NK-92 (cell line): ENCODE data around the gene NPAS3.

Experiments
- DNase-seq: peaks from one replicate; lab custom pipeline; 2025; ENCODE audit not compliant: unreplicated experiment; lab: John Stamatoyannopoulos, UW

Gene NPAS3

DNA sequence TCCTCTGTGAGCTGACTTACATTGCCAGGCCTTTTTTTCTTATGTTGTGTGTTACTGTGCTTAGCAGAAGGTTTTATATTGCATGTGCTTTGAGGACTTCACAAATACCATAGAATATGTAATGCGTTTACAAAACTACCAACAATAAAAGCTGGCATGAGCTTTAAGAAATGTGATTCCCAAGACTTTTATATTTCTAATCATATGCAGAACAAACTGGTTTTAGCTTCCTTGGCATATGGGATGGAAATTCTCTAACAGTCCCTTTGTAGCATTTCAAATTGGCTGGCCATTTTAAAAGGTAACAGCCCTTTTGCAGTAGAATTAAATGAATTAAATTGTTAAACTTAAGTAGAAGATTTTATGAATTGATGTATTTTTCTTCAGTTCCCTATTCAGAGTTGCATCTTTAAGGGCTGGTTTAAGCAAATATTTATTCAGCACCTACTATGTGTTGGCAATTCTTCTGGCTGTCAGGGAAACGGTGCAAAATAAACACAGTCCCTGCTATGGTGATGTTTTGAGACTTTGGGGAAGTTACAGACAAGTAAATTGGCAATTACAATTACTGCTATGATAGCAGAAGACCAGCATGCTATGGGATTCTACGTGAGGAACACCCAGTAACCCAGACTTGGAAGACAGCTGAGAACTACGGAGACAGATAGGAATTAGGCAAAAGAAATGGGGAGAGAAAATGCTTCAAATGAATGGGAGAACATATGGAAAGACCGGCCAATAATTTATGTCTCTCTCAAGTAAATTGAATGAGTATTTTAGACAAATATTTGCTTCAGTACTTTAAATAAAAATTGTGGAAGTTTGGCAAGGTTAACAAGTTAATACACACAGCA, 565.8 kb downstream of the NPAS3 start:
- DNase-seq, result no peak

DNA sequence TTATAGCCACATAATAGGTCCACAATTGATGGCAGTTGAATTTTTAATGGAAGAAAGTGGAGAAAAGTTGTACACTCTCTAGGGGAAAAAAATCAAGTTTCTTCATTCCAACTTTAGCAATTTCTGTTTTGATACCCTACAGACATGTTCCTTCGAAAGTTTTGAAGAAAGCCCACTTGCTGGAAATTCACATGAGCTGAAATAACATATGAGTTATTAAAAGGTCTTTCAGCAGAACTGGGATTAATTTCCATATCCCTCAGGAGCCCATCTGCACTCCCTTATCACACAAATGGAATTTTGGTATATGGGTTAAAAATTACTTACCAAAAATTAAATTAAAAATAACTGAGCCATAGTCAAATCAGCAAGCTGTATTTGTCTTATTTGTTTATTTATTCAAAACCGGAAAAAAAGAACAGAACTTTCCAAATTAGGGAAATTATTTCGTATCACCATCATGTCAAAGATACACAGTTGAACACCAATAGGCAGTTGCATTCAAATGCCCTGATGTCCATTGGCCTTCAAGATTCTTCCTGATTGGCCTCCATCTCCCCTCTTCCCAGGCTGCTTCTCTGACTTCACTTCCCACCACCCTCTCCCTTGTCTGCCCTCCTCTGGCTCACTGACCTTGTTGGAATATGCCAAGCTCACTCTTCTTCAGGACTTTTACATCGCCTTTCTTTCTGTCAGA, 566.7 kb downstream of the NPAS3 start:
- no peak for DNase-seq

DNA sequence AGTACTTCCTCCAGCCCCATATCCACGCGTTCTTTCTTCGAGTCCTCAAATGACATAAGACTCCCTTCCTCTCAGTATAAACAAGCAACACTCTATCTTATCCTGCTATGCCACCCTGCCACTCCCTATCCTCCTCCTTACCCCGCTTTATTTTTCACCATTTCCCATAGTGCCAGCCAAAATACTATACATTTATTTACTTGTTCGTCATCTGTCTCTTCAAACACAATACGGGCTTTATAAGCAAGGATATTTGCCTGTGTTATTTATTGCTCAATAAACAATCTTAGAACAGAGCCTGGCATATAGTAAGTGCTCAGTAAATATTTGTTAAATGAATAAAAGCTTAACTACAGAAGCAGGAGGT, 567.3 kb downstream of the NPAS3 start:
- no peak for DNase-seq

DNA sequence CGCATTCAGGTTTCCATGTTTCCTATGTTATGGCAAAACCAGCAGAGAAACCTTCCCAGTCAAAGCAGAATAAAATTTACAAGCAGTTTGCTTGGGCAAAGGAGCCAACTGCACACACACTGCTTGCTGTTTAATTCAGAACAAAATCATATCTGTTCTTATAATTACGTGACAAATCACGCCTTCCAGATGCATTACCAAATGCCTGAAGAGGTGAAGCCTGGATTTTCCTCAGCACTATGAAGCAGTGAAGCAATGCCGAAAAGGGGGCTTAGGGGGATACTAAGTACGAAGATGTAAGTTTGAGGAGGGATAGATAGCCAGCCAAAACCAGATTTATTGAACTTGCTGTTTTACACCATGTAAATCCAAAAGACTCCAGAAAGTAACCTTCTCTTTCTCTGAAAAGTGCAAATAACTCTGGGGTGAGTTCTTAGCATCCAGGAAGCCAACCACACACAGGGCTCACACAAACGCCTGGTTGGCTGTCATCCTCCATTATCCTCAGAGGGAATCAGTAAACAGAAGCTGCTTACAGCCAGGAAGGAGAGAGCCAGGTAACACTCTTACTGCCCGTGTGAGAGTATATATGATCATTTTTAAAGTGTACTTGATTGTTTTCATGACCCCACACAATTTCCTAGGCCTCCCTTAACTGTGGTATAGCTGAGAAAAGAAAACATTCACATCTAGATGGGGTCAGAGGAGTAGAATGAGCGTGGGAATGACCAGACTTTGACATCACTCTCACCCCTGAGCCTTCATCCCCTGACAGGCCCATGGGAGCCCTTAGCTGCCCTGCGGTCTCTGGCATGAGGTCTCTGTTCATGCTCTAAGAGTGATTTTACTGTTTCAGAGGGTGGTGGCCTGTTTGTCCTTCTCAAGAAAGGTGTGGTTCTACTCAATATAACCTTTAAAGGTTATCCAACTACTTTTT, 569.7 kb downstream of the NPAS3 start:
- DNase-seq, result no peak

DNA sequence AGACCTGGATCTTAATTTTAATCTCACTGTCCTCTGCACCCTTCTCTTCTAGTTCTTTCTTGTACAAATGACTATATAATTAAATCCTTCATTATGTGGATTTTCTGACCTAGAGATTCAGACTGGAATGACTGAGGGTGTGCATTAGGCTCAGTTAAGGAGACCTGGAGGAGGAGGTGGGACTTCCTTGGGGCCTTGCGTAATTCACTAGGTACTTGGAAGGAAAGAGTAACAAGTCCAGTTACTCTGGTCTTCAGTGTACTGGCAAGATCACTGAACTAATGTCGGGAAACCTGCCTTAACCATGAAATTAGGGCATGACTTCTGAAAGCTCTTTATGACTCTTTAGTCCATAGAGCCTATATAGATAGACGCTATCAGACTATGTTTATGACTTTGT, 570.8 kb downstream of the NPAS3 start:
- no peak for DNase-seq

DNA sequence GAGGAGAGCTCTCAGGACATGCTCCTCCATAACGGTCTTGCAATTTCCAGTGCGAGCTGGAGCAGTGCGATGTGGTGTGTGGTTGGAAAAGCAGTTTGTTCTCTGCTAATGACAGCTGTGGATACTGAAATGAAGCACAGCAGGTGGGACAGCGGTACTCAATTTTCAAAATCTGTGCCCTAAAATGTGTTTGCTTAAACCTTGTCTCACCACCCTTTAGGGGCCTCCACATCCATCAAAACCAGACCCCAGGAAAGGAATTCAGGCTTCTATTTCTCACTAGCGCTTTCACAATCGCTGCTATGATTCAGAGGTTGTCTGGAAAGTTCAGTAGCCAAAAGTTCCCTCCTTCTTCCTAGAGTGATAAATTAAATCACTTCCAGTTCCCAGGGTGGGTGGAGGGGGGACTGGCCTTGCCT, 571.4 kb downstream of the NPAS3 start:
- no peak for DNase-seq

DNA sequence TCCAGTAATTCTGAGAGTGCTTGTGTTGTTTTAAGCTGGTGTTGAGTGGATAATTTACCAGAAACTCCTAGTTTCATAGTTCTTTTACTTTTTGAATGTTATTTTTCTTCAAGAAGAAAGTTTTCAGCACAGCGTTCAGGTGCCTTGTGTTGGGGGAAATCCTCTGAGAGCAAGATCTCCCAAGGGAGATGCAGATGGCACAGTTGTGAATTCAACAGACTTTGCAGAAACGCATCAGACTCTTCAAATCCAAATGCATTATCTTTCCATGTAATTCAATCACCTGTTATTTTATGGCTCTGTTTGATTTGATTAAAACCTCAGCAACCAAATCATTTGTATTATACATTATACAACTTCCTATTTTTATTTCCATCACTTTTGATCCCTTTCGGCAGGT, 572.3 kb downstream of the NPAS3 start:
- DNase-seq, result no peak

DNA sequence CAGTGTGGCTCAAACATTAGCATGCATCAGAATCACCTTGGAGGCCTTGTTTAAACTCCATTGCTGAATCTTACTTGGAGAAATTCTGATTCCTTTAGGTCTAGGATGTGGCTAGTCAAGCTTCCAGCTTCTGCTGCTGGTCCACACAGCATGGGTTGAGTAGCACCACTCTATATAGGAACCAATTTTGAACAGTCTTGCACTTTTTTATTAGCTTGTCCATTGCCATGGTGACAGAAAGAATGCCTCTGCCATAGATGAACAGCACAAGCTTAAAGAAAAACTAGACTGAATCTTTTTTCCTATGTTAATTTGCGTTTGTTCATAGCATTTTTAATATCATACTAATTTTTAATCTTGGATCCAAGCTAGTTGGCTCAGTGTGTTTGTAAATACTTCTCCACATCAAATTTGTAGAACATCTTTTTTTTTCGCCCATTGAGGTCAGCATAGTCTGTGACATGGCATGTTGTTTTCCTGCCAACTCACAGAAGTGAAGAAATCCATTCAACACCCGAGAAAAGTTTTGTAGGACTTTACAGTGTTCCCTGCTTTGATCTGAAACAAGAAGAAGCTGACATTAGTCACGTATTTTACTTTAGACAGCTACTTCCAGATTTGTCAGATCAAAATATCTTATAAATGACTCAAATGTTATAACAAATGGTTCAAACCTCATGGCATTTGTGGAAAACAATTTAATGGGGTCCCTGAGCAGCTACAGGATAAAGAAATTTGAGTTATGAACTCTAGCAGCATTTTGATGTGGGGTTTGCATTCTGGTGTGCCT, 573.4 kb downstream of the NPAS3 start:
- DNase-seq, result no peak

DNA sequence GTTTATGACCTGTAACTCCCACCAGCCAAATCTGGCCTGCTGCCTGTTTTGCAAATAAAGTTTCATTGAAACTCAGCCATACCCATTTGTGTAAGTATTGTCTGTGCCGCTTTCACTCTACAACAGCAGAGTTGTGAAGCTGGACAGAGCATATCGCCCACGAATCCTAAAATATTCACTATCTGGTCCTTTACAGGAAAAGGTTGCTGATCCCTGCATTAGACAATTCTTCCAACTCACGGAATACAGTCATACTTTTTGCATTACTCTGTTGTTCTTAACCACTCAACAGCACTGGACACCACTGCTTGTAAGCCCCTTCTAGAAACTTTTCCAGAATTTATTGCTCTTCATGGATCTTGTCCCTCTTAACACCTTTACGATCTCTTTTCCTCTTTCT, 576.8 kb downstream of the NPAS3 start:
- DNase-seq, result no peak

DNA sequence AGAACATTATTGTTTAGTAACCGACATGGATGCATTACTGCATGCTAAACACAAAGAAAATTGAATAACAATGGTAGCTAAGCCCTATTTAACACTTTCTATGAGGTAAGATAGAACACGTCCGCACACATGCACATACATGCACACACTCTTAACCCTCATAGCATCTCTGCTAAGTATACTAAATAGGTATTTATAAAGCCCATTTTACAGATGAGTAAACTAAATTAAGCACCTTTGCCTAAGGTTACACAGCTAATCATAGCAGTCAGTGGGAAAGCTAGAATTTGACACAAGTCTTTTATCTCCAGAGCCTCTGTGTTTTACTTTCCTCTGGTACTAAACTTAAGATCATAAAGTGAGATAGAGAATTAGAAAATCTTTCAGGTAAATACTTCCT, 577.2 kb downstream of the NPAS3 start:
- DNase-seq, result no peak

DNA sequence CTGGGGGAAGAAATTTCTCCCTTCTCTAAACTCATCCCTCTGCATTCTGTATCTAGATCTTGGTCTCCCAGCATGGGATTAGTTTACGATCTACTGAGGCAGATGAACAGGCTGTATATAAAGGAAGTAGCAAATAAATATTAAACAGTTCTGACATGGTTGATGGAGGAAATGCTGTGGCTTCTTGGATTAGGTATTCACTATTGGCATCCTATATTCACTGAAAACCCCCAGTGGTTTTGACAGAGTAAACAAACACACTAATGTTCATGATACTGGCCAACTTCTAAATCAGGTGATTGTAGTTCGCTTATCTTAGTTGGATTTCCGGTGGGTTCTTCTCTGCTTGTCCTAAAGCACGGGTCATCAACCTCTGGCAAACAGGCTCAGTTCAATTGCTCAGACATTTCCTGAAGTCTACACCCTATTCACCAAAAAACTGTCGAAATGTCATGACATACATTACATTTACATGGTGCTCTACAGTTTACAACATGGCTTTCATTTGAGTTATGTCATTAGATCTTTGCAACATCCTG, 578.3 kb downstream of the NPAS3 start:
- DNase-seq, result no peak

DNA sequence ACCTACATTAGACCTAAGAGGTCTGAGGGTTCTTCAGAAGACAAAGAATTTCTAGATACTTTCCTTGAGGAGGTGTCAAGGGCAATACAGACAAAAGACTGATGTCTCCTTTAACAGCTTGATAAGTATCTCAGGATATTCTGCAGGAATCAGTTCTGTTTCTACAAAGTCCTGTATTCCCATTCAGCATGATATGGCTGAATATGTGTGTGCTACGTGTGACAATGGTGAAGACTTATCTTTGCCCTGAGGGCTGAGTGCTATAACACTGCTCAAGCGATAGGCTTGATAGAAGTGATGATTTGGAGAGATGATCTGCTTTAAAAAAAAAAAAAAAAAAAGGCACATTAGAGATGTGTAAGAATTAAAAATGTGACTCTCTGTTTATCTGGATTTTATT, 582.5 kb downstream of the NPAS3 start:
- no peak for DNase-seq

DNA sequence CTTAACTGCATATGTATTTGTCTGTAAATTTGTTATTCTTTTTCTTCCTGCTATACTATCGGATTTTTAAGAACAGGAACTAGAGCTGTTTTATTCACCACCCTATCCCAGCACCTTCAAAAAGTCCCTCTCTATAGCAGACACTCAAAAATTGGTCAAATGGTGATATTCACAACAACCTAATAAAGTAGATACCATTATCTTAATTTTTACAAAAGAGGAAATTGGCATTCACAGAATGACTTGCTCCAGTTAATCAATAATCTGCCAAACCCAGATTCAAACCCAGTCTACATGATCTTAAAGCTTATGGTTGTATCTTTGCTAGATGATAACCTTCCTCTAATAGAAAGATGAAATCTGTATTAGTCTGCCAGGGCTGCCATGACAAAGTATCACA, 585.6 kb downstream of the NPAS3 start:
- no peak for DNase-seq

DNA sequence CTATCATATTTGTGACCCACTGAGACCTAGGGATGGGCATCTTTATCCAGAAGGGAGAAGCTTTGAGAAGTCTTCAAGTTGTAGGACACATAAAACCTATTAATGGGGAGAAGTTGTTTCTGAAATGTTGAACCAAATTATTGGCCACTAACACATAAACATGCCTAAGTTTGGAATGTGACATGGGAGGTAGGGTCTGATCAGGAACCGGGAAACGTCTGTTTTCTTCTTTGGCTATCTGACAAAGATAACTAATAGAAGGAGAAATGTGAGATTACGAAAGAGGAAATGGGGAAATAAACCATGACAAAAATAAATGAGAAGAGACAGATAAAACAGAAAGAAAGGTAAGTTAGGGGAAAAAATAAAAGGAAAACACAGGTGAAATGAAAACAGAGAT, 586.9 kb downstream of the NPAS3 start:
- no peak for DNase-seq

DNA sequence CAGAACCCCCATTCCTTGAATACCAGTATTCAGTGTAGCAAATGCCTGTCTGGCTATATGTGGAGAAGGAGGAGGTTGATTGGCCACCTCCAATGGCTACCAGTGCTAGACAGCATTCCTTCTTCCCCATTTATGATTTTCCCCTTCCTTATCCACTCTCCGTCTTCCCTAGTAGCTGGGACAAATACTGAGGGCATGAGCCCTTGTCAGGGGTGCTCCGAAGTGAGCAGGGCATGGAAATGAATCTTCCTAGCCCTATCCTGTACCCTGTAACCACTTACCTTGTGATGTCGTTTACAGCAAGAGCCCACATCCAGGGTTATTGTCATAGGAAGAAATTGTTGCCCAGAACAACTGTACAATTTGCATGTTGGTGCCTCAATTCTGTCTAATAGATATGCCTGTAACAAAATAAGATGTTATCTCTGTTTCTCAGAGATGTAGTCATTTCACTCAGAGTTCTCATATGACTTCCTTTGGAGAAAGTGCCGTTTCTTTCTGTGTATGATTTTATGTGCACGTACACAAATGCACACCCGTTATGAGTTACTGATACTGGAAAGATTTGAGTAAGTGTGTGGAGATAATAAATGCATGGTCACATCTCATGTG, 588.5 kb downstream of the NPAS3 start:
- no peak for DNase-seq

DNA sequence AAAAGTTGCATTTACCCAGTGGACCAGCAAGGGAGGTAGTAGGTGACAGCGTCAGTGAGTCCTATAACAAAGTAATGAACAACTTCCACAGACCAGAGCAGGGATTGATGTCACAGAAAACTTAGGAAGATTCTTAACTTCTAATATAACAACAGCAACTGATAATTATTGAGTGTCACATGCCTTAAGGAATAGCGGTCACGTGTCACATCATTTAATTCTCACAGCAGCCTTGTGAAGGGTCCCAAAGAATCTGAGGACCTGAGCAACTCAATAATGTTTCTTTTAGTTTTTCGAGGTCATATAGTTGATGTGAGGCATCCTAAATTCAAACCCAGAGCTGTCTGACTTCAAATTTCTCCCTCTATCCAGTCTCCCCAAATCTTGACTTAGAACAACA, 590.0 kb downstream of the NPAS3 start:
- DNase-seq, result no peak

DNA sequence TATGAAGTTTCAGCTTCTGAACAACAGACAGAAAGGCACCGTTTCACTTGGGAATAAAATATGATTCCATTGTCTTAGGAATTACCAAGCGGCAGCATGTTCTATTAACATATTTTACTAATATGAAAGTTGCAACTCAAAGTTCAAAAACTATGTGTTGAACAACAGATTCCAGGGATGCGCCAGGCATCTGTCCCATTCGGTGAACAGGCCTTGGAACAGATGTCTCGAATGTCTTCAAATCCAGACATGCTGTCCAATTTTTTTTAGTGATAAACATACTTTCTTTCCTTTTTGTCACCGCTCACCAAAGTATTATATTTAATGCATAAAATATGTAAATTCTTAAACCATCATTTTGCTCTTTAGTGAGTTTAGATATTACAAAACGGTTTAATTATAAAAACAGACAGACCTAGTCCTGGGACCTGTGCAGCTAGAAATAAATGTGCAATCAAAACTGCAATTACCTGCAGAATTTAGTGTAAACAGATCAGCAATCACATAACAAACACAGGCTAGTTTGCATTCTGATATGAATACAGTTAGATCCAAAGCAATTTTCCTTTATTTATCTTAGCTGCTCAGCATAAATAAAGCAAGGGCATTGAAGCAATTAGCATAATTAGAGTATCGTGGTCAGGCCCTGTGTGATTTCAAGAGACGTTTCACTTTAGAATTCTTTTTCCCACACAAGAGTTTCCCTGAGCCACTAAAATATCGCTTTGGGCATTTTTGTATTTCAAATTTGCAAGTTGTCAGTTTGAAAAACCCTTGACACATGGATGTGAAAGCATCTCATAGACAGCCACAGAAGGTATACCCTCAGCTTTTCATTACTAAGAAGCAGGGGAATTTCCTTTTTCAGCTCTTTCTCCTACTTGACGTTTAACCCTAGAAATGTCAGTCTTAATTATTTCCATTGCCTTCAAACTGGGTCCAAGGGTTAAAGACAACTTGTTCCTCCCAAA, 591.4 kb downstream of the NPAS3 start:
- DNase-seq, result no peak

DNA sequence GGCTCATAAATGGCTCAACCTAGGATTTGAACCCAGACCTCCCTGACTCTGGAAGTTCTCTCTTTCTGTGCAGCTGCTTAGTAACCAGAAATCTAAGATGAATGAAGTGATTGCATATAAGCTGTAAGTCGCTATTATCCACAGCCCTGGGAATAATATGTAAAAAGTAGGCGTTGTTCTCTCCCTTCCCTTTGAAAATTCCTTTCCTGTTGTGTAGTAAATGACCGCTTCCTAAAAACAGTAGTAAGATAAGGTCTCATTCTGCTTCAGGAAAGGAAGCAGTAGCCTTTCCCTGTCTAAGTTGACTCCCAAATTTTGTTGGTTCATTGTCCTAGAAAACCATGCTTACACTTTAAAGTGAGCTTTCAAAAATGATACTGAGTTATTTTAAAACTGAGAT, 593.9 kb downstream of the NPAS3 start:
- no peak for DNase-seq

DNA sequence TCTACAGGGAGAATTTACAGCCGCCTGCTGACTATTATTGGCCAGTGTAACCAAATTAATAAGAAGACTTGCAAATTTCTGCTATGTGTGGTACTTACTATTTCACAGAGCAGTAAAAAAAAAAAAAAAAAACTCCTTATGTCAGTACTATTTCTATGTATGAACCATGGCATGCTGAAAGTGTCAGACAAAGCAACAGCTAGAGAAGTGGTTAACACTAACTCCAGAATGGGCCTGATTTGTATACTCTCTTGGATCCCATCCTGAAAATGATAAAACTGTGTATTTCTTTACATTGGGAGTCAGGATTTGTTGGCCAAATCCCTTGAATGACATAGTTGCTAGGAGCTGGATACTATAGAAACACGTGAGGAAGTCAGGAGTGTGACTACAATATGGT, 595.4 kb downstream of the NPAS3 start:
- no peak for DNase-seq
